NCI-H1694 treated with DMSO at 0.1 percent for 48 hours (cell line): Measurements from ENCODE around the gene IRX2.

Experiments used
- DNase-seq: peaks from one replicate; lab custom pipeline; 2025; lab: John Stamatoyannopoulos, UW

Gene IRX2

DNA sequence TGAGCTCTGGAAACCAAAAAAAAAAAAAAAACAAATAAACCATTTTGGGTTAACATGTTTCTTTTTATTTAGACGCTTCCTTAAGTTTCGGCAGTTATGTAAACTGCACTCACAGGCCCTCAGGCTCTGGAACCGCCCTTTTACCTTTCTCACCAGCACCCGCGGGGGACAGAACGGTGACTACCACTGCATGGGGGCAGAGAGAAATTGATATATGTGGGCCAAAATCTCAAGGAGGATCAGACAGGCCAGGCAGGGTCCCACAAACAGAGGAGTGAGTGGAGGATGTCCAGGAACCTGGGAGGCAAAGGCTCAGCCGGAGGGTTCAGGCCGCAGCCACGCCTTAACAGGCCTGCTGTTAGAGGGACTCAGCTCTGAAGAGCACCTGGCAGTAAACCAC is 54.4 kb downstream of the IRX2 start:
- DNase-seq, result no peak
